Neuronal stem cell (in vitro differentiated cells): ENCODE data around the gene DCUN1D2.
A peak's percentile ranks its signal among the peaks of the same experiment; 100 is the strongest.

Experiments
- DNase-seq: peaks from one replicate; pipeline ENCODE4 v3.0.0-alpha.2; 2013; ENCODE audit warnings: low spot score
- H2AFZ ChIP-seq: one replicate; pipeline ENCODE4 v1.6.1; 2013; ENCODE audit warnings: mild to moderate bottlenecking, low read length, inconsistent platforms
- H2AK5ac ChIP-seq: 2 replicates; pipeline ENCODE4 v1.6.1; 2013; ENCODE audit warnings: low read depth, mild to moderate bottlenecking, inconsistent platforms, low read length, moderate library complexity, mixed read lengths
- H2BK120ac ChIP-seq: 2 replicates; pipeline ENCODE4 v1.6.1; 2013; ENCODE audit warnings: low read depth, mild to moderate bottlenecking, inconsistent platforms, low read length, moderate library complexity, mixed read lengths
- H2BK12ac ChIP-seq: one replicate; pipeline ENCODE4 v1.6.1; 2013; ENCODE audit warnings: low read length, inconsistent platforms
- H2BK15ac ChIP-seq: 2 replicates; pipeline ENCODE4 v1.6.1; 2013; ENCODE audit warnings: mild to moderate bottlenecking, low read length, inconsistent platforms, mixed read lengths
- H2BK5ac ChIP-seq: one replicate; pipeline ENCODE4 v1.6.1; 2013; ENCODE audit warnings: inconsistent platforms, mild to moderate bottlenecking, low read length, moderate library complexity
- H3K14ac ChIP-seq: one replicate; pipeline ENCODE4 v1.6.1; 2013; ENCODE audit warnings: low read length, inconsistent platforms
- H3K18ac ChIP-seq: 2 replicates; pipeline ENCODE4 v1.6.1; 2013; ENCODE audit warnings: low read length, inconsistent platforms
- H3K23ac ChIP-seq: 2 replicates; pipeline ENCODE4 v1.6.1; 2013; ENCODE audit warnings: low read depth, mild to moderate bottlenecking, mixed read lengths, low read length, inconsistent platforms; ENCODE audit not compliant: poor library complexity
- H3K27ac ChIP-seq: replicated peaks from 3 replicates; pipeline ENCODE4 v1.5.1; 2013; ENCODE audit warnings: low read length, inconsistent platforms
- H3K27me3 ChIP-seq, 3 experiments: 2 replicates each; pipeline ENCODE4 v1.6.1; 2013; ENCODE audit warnings: low read length in 3 of 3, mild to moderate bottlenecking in 2 of 3, inconsistent platforms in 1 of 3, low read depth in 1 of 3, mixed read lengths in 1 of 3, moderate library complexity in 1 of 3; ENCODE audit not compliant: control insufficient read depth in 3 of 3, insufficient read depth in 3 of 3
- H3K36me3 ChIP-seq, 2 donors: replicated peaks in 1 of 2; 2 replicates each; pipeline ENCODE4 v1.6.1; 2013; ENCODE audit warnings: low read length in 2 of 2; ENCODE audit not compliant: control insufficient read depth in 2 of 2, insufficient read depth in 2 of 2
- H3K4ac ChIP-seq: 2 replicates; pipeline ENCODE4 v1.6.1; 2013; ENCODE audit warnings: inconsistent platforms, mild to moderate bottlenecking, low read length, moderate library complexity
- H3K4me1 ChIP-seq, 2 donors: 1 replicate in 1 of 2; 2 replicates in 1 of 2; pipeline ENCODE4 v1.6.1; 2013; ENCODE audit warnings: low read length in 2 of 2, low read depth in 1 of 2; ENCODE audit not compliant: control insufficient read depth in 2 of 2, insufficient read depth in 1 of 2
- H3K4me2 ChIP-seq: one replicate; pipeline ENCODE4 v1.6.1; 2013; ENCODE audit warnings: mild to moderate bottlenecking, low read length, inconsistent platforms; ENCODE audit not compliant: insufficient read depth, poor library complexity, severe bottlenecking
- H3K4me3 ChIP-seq, 2 donors: 2 replicates each; pipeline ENCODE4 v1.5.1; 2013; ENCODE audit warnings: low read length in 2 of 2, mild to moderate bottlenecking in 2 of 2, inconsistent platforms in 1 of 2, moderate library complexity in 1 of 2
- H3K79me1 ChIP-seq: one replicate; pipeline ENCODE4 v1.6.1; 2013; ENCODE audit warnings: low read depth, mild to moderate bottlenecking, inconsistent platforms, low read length, moderate library complexity
- H3K9ac ChIP-seq: one replicate; pipeline ENCODE4 v1.6.1; 2013; ENCODE audit warnings: mild to moderate bottlenecking, low read depth, low read length, inconsistent platforms; ENCODE audit not compliant: poor library complexity
- H3K9me3 ChIP-seq, 2 donors: replicated peaks in 1 of 2; 2 replicates each; pipeline versions ENCODE3 to v1.6.1; 2013; ENCODE audit warnings: low read length in 2 of 2, mild to moderate bottlenecking in 2 of 2, inconsistent platforms in 1 of 2, low read depth in 1 of 2, mixed read lengths in 1 of 2, moderate library complexity in 1 of 2; ENCODE audit not compliant: control insufficient read depth in 2 of 2, insufficient read depth in 1 of 2
- H4K8ac ChIP-seq: one replicate; pipeline ENCODE4 v1.6.1; 2013; ENCODE audit warnings: low read depth, mild to moderate bottlenecking, inconsistent platforms, low read length, moderate library complexity
- H4K91ac ChIP-seq: one replicate; pipeline ENCODE4 v1.6.1; 2013; ENCODE audit warnings: low read length, low read depth, mild to moderate bottlenecking, inconsistent platforms; ENCODE audit not compliant: poor library complexity
- WGBS, 2 donors: extraction: QIAGEN DNeasy Blood & Tissue Kit; methylation state at CpG; one replicate each; pipeline ENCODE4 v1.1.7; 2013; ENCODE audit warnings: missing lambda C conversion rate in 2 of 2, mixed read lengths in 1 of 2; ENCODE audit not compliant: insufficient read length in 2 of 2, insufficient replicate concordance in 1 of 2; ENCODE audit errors: extremely low coverage in 2 of 2; 5-methylcytosine and 5-hydroxymethylcytosine counted together

Gene DCUN1D2

DNA sequence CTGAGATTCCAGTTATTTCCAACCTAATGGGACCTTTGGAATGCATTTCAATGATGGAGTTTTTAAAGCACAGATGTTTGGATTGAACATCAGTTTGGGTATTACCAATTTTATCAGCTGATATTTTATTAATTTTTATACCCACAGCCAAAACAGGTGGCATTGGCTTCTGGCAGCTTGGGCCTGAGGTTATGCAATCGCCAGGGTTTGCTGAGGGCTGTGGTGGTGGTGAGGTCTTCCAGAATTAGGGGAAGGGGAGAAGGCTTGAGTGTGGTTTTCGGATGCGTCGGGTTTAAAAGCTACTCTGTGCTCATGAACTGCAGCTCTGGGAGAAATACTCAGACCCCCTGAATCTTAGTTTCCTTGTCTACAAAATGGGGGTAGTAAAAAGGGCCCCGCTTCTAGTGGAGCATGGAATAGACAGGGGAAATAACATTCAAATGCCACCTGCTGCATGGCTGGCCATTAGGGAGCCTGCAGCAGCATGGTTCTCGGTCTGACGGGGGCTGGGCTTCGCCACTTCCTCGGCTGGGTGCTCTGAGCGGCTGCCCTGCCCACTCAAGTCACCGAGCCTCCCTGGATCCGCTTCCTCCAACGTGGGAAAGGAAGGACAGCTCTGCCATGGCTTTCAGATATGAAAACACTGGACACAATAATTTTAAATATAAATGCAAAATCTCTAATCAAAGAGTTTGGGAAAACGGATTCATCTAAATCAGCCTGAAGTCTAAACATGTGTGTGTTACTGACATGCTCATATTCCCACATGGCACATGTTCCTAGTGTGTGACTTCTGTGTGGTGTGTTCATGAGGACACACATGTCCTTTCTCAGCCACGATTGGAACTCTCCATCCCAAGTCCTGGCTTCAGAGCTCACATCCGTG lies 72.4 kb downstream of the DCUN1D2 start:
- Histone ChIP-seq H2BK120ac (no peak overlapping the region), H4K8ac (peak overlapping the region; percentile 82), H3K14ac (peak overlapping the region; percentile 91), H3K27me3 (no peaks in the 10 kb centered on the region), H3K18ac (peak overlapping the region; percentile 58), H3K36me3 (no peaks in the 10 kb centered on the region), H2BK15ac (peak overlapping the region; percentile 55), H3K9me3 (no peaks in the 10 kb centered on the region), H2BK5ac (no peak overlapping the region), H2AK5ac (peak overlapping the region; percentile 24), H3K27ac (no peak overlapping the region), H2BK12ac (no peak overlapping the region), H3K4me1 (peaks cover 3 to 12% of the 10 kb centered on the region in 2 donors), H3K79me1 (peaks cover 1% of the 10 kb centered on the region), H3K4me2 (no peak overlapping the region), H3K23ac (no peak overlapping the region), H3K9ac (no peak overlapping the region), H3K4ac (no peak overlapping the region), H4K91ac (no peak overlapping the region), H3K4me3 (no peak overlapping the region), H2AFZ (peak overlapping the region; percentile 87)
- WGBS, 2 donors, result no CpG with 5 or more reads among the region's 16 CpGs
- no peak for DNase-seq

DNA sequence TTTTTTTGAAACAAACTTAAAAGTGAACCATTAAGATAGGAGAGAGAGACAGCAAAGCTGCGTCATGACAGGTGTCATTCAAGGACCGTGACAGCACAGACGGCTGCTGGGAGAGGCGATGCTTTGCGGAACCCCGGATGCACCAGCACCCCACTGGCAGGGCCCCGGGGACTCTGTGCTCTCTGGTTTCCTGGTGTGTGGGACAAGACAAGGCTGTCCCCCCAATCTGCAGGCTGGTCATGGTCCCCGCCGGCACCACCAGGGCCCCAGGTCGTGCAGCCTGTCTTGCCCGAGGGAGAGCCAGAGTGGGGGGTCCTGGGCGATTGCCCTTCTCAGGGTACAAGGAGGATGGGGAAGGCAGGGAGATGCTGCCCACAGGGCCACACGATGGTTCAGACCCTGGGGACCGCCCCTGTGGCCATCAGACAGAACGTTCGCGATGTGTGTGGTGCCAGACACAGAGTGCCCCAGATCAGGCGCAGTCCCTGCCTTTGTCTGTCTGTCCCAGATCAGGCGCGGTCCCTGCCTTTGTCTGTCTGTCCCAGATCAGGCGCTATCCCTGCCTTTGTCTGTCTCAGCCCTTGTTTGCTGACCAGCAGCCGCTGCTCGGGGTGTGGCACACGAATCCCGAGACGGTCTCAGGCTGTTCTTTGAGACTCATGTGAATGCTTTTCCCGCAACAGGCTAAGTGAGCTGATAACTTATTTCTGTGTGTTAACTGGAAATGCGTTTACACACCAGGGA lies 73.3 kb downstream of the DCUN1D2 start:
- Histone ChIP-seq H3K27ac (no peak overlapping the region), H2BK5ac (no peak overlapping the region), H2BK15ac (no peak overlapping the region), H4K8ac (no peak overlapping the region), H4K91ac (no peak overlapping the region), H3K4me2 (no peak overlapping the region), H3K4ac (no peak overlapping the region), H2BK12ac (peak overlapping the region; percentile 24), H2AK5ac (no peak overlapping the region), H3K4me3 (no peak overlapping the region), H2AFZ (peak overlapping the region; percentile 87), H3K23ac (no peak overlapping the region), H3K9me3 (no peaks in the 10 kb centered on the region), H2BK120ac (no peak overlapping the region), H3K36me3 (no peaks in the 10 kb centered on the region), H3K27me3 (no peaks in the 10 kb centered on the region), H3K18ac (peak overlapping the region; percentile 55), H3K79me1 (no peaks in the 10 kb centered on the region), H3K14ac (no peak overlapping the region), H3K9ac (no peak overlapping the region), H3K4me1 (peaks cover 3 to 12% of the 10 kb centered on the region in 2 donors)
- no CpG with 5 or more reads among the region's 28 CpGs for WGBS, 2 donors
- DNase-seq, result no peak

DNA sequence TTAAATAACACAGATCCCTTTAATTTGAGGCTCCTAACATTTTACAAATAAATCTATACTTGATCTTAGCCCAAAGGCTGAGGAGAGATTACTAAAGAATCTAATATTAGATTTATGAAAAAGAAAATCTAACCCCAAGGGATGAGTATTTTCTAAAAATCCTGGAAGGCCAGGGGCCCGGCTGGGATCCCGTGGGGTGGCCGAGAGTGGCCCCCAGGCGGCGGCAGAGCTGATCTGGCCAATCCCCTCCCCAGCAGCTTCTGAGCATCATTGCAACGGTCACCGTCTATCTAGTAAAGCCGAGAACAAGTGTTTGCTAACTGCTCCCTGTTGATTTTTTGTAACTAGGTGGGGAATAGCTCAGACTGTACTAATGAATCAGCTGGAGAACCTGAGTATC lies 74.7 kb downstream of the DCUN1D2 start:
- H2AK5ac ChIP-seq, result no peak overlapping the region
- no peak overlapping the region for H2AFZ ChIP-seq
- H3K9ac ChIP-seq, result no peak overlapping the region
- H4K91ac ChIP-seq, result no peak overlapping the region
- no peak overlapping the region for H2BK15ac ChIP-seq
- H3K36me3 ChIP-seq, result no peaks in the 10 kb centered on the region
- H3K79me1 ChIP-seq, result no peaks in the 10 kb centered on the region
- H3K27ac ChIP-seq, result no peak overlapping the region
- no peak overlapping the region for H3K18ac ChIP-seq
- no CpG with 5 or more reads among the region's 8 CpGs for WGBS, 2 donors
- H2BK12ac ChIP-seq, result no peak overlapping the region
- H3K4me2 ChIP-seq, result no peak overlapping the region
- no peaks in the 10 kb centered on the region for H3K27me3 ChIP-seq
- peaks cover 4 to 7% of the 10 kb centered on the region in 2 donors for H3K4me1 ChIP-seq
- H3K14ac ChIP-seq, result no peak overlapping the region
- H3K9me3 ChIP-seq, result no peaks in the 10 kb centered on the region
- H2BK5ac ChIP-seq, result no peak overlapping the region
- no peak overlapping the region for H2BK120ac ChIP-seq
- H3K4me3 ChIP-seq, result no peak overlapping the region
- H4K8ac ChIP-seq, result no peak overlapping the region
- no peak overlapping the region for H3K23ac ChIP-seq
- no peak for DNase-seq
- no peak overlapping the region for H3K4ac ChIP-seq

DNA sequence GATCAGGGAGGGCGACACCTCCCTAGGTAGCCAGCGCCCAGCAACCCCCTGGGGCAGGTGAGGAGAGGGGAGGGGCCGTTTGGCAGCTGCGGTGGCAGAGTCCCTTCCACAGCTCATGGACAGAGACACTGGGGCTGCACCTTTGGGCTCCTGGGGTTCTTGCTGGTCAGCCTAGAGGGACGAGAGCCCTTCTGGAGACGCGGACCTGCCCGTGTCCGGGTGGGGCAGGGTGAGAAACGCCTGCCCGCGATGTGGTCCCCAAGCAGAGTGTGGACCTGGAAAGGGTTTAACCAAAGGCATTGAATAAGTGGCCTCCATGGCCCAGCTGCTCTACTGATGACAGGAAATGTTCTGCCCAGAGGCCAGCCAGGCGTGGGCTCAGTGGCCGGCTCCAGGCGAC lies 75.5 kb downstream of the DCUN1D2 start:
- Histone ChIP-seq H3K27me3 (no peaks in the 10 kb centered on the region), H2AK5ac (peak overlapping the region; percentile 63), H3K14ac (no peak overlapping the region), H3K4me2 (no peak overlapping the region), H3K4me1 (peaks cover 6 to 7% of the 10 kb centered on the region in 2 donors), H3K79me1 (no peaks in the 10 kb centered on the region), H3K9ac (no peak overlapping the region), H3K23ac (peak overlapping the region; percentile 20), H3K18ac (no peak overlapping the region), H2BK120ac (no peak overlapping the region), H2AFZ (no peak overlapping the region), H4K91ac (no peak overlapping the region), H3K4ac (no peak overlapping the region), H2BK5ac (no peak overlapping the region), H2BK12ac (peak overlapping the region; percentile 90), H3K4me3 (no peak overlapping the region), H3K27ac (no peak overlapping the region), H4K8ac (peak overlapping the region; percentile 65), H2BK15ac (peak overlapping the region; percentile 49), H3K36me3 (no peaks in the 10 kb centered on the region), H3K9me3 (peaks cover 0 to under 1% of the 10 kb centered on the region in 2 donors)
- WGBS, 2 donors, result no CpG with 5 or more reads among the region's 15 CpGs
- DNase-seq, result no peak
